K562 (cell line): ENCODE measurements around the gene RNF43. TPM values are rescaled to one million over a fixed set of nuclear protein-coding genes. Genes with fewer than 3 reads are reported as not detected.
A peak's percentile ranks its signal among the peaks of the same experiment; 100 is the strongest.

Experiments used
- BHLHE40 ChIP-seq: IDR thresholded peaks from 2 replicates; pipeline ENCODE4 v1.6.1; 2011; ENCODE audit warnings: low read length, improper control_type of control experiment
- CREM ChIP-seq: IDR thresholded peaks from 2 replicates; pipeline ENCODE4 v1.6.1; 2014; ENCODE audit warnings: antibody characterized with exemption, low read depth
- E2F8 ChIP-seq: fragments of 450-650 bp; IDR thresholded peaks from 2 replicates; pipeline ENCODE4 v1.7.1; 2018; ENCODE audit warnings: mild to moderate bottlenecking, low read depth; ENCODE audit not compliant: partially characterized antibody
- EP300 ChIP-seq: IDR thresholded peaks from 2 replicates; pipeline ENCODE4 v1.6.1; 2012; ENCODE audit warnings: low read length, improper control_type of control experiment
- JUN ChIP-seq, 2 experiments: sonication (generic) in 1 of 2; formaldehyde crosslinking in 1 of 2; IDR thresholded peaks; 2 replicates each; pipeline versions ENCODE4 v1.6.1 to v1.8.0; 2012 to 2022; ENCODE audit warnings: borderline replicate concordance in 2 of 2, mild to moderate bottlenecking in 2 of 2, improper control_type of control experiment in 1 of 2, low read depth in 1 of 2, low read length in 1 of 2, missing genetic modification reagents in 1 of 2
- JUND ChIP-seq, 2 experiments: IDR thresholded peaks; 2 replicates in 1 of 2; 3 replicates in 1 of 2; pipeline ENCODE4 v1.6.1; 2011; ENCODE audit warnings: borderline replicate concordance in 2 of 2, low read depth in 2 of 2, low read length in 2 of 2, improper control_type of control experiment in 1 of 2, missing biosample characterization in 1 of 2, missing genetic modification characterization in 1 of 2, missing genetic modification reagents in 1 of 2
- MYBL2 ChIP-seq, 2 experiments: fragments of 450-650 bp in 1 of 2; sonication (generic) in 1 of 2; formaldehyde crosslinking in 1 of 2; IDR thresholded peaks; 2 replicates each; pipeline versions ENCODE4 v1.6.1 to v1.8.1; 2017 to 2022; ENCODE audit warnings: borderline replicate concordance in 1 of 2, inconsistent platforms in 1 of 2, low read depth in 1 of 2, mild to moderate bottlenecking in 1 of 2, missing genetic modification reagents in 1 of 2, moderate library complexity in 1 of 2
- PBX2 ChIP-seq, 2 experiments: IDR thresholded peaks in 1 of 2; conservative IDR thresholded peaks in 1 of 2; 2 replicates each; pipeline ENCODE4 v1.6.1; 2016; ENCODE audit warnings: low read depth in 2 of 2, mild to moderate bottlenecking in 1 of 2, missing compliant biosample characterization in 1 of 2, missing genetic modification characterization in 1 of 2, moderate library complexity in 1 of 2
- PKNOX1 ChIP-seq: fragments of 450-650 bp; IDR thresholded peaks from 2 replicates; pipeline ENCODE4 v1.6.1; 2016
- RNF2 ChIP-seq: sonication (generic); IDR thresholded peaks from 2 replicates; pipeline ENCODE4 v1.6.1; 2016
- TBL1XR1 ChIP-seq, 2 experiments: IDR thresholded peaks; 2 replicates each; pipeline ENCODE4 v1.6.1; 2012; ENCODE audit warnings: improper control_type of control experiment in 2 of 2, low read length in 2 of 2, mild to moderate bottlenecking in 1 of 2
- ZKSCAN8 ChIP-seq: fragments of 200-800 bp; sonication (Bioruptor generic); IDR thresholded peaks from 2 replicates; pipeline ENCODE4 v1.6.1; 2016; ENCODE audit warnings: missing genetic modification characterization, missing compliant biosample characterization
- ZNF609 ChIP-seq: sonication (generic); formaldehyde crosslinking; IDR thresholded peaks from 2 replicates; pipeline ENCODE4 v1.8.1; 2023; ENCODE audit warnings: missing genetic modification reagents, mild to moderate bottlenecking, borderline replicate concordance
- polyA plus RNA-seq, 8 experiments: library from polyadenylated mRNA; depleted of rRNA in 4 of 8; stranded (reverse) in 5 of 8; unstranded in 3 of 8; fragments of >200 nt; fragmentation: Nextera tagmentation in 2 of 8; fragmentation: Illumina TruSeq in 1 of 8; extraction: Ambion mirVana in 2 of 8; extraction: Trizol in 1 of 8; gene quantifications; 2 replicates each; pipeline versions ENCODE4 v1.2.1 to v1.2.3, GENCODE V29; 2011 to 2014; ENCODE audit warnings: inconsistent platforms in 1 of 8, missing spikeins in 1 of 8
- total RNA-seq, 7 experiments: library from RNA; depleted of rRNA in 6 of 7; stranded (reverse); fragments of >200 nt in 6 of 7; fragmentation: Illumina TruSeq in 2 of 7; extraction: Trizol in 2 of 7; gene quantifications; 2 replicates each; pipeline versions ENCODE4 v1.2.1 to v1.2.3, GENCODE V29; 2011 to 2021; ENCODE audit warnings: low replicate concordance in 1 of 7

Gene RNF43
- total and polyA plus RNA-seq, 9 of the 15 experiments (the other 6 are each of a cell fraction or from before 2014, with no cell fraction given), result 0.29 to 2.7 (median 1.4) TPM

GRCh38 chr17:58391302-58391984, 25.9 kb downstream of the RNF43 start (continued):
- TF ChIP-seq PKNOX1 (peak; percentile 81), MYBL2 (IDR thresholded peaks at IDR 0.05; ENCODE audit: low read depth) (peak; percentile 60), MYBL2 (CRISPR knock-in tag; IDR thresholded peaks at IDR 0.05; ENCODE audit: borderline replicate concordance) (no peak), JUND (IDR thresholded peaks at IDR 0.05; ENCODE audit: borderline replicate concordance, low read depth, low read length) (peak; percentile 63), JUND (tag; IDR thresholded peaks at IDR 0.05; ENCODE audit: borderline replicate concordance, low read depth, low read length) (peak; percentile 57; the same call in 1 of the 3 replicates), TBL1XR1 (IDR thresholded peaks at IDR 0.05; ENCODE audit: low read length in 2 of 2) (peak in 1 of 2 experiments; percentile 58; a peak in 1 of 4 replicates), EP300 (peak; percentile 85), BHLHE40 (peak; percentile 3), JUN (IDR thresholded peaks at IDR 0.05; ENCODE audit: borderline replicate concordance, low read depth, low read length) (peak; percentile 12; the same call in 1 of the 2 replicates), JUN (CRISPR knock-in tag; IDR thresholded peaks at IDR 0.05; ENCODE audit: borderline replicate concordance) (no peak), ZNF609 (CRISPR knock-in tag) (no peak), RNF2 (peak; percentile 31; the same call in 1 of the 2 replicates), E2F8 (peak; percentile 29), PBX2 (CRISPR knock-in tag; IDR thresholded peaks at IDR 0.05; ENCODE audit: low read depth) (no peak), PBX2 (tag; conservative IDR thresholded peaks at IDR 0.05; ENCODE audit: low read depth) (peak; percentile 56), ZKSCAN8 (CRISPR knock-in tag) (no peak), CREM (peak; percentile 51)
- TF ChIP-seq, all 486 proteins: peak for 69
